ENCODE results near the gene NME7. TPM values are rescaled to one million over a fixed set of nuclear protein-coding genes. Genes with fewer than 3 reads are reported as not detected.

The NME7 gene
- total RNA-seq, 1 experiment from 2014 or later: 21.8 TPM

- POLR2A ChIA-PET: no interaction called here
- Histone ChIP-seq H3K4me3 (replicated peaks in 1 of 2; ENCODE audit: low read depth in 1 of 2, low read length in 2 of 2) (no peak overlapping the region), H3K79me2 (ENCODE audit: insufficient read depth, low read length) (no peaks in the 10 kb centered on the region), H3K9ac (ENCODE audit: low read length) (no peak overlapping the region), H4K20me1 (ENCODE audit: insufficient read depth) (no peaks in the 10 kb centered on the region), H3K27me3 (ENCODE audit: insufficient read depth, low read length) (no peaks in the 10 kb centered on the region), H3K36me3 (ENCODE audit: control insufficient read depth in 1 of 2, insufficient read depth in 2 of 2, low read length in 2 of 2) (peaks cover 27 to 33% of the 10 kb centered on the region in 2 experiments), H3K4me1 (ENCODE audit: control insufficient read depth in 1 of 2, insufficient read depth in 2 of 2, low read length in 2 of 2) (no peaks in the 10 kb centered on the region), H3K4me2 (ENCODE audit: low read length) (no peak overlapping the region), H3K27ac (ENCODE audit: low read depth, low read length) (no peak overlapping the region), H3K9me3 (ENCODE audit: control insufficient read depth in 1 of 2, insufficient read depth in 1 of 2, low read depth in 1 of 2, low read length in 2 of 2) (no peaks in the 10 kb centered on the region), H3K9me2 (ENCODE audit: insufficient read depth) (no peaks in the 10 kb centered on the region), H2AFZ (ENCODE audit: low read depth, low read length, poor library complexity, severe bottlenecking) (no peak overlapping the region)
- DNase-seq (ENCODE audit: low read depth, low spot score) (no peak), ATAC-seq (no peak)
- intact Hi-C loops (cut with micrococcal nuclease): no loop called here
- TF ChIP-seq CEBPB (IDR thresholded peaks at IDR 0.05; ENCODE audit: low read depth): no peak
- no peak for TF ChIP-seq POLR2A (IDR thresholded peaks at IDR 0.05; ENCODE audit: borderline replicate concordance, extremely low read depth, insufficient read depth, insufficient read length)
- TF ChIP-seq YY1 (IDR thresholded peaks at IDR 0.05; ENCODE audit: extremely low read depth, insufficient replicate concordance, low read depth, low read length): no peak
- no peak for TF ChIP-seq ZFX (IDR thresholded peaks at IDR 0.05)
- no peak for TF ChIP-seq EZH2phosphoT487 (IDR thresholded peaks at IDR 0.05; ENCODE audit: borderline replicate concordance)
- TF ChIP-seq SP1 (IDR thresholded peaks at IDR 0.05; ENCODE audit: low read depth): no peak
- TF ChIP-seq ELF1 (IDR thresholded peaks at IDR 0.05; ENCODE audit: borderline replicate concordance, low read depth): no peak
- TF ChIP-seq CTCF (IDR thresholded peaks at IDR 0.05 in 2 of 3, conservative IDR thresholded peaks at IDR 0.05 in 1 of 3; ENCODE audit: borderline replicate concordance in 1 of 3, insufficient read depth in 1 of 3, low read depth in 2 of 3, low read length in 2 of 3): no peak
- no peak for TF ChIP-seq JUND (IDR thresholded peaks at IDR 0.05)
- no peak for TF ChIP-seq EGR1 (IDR thresholded peaks at IDR 0.05; ENCODE audit: low read depth)
- TF ChIP-seq FOSL1 (IDR thresholded peaks at IDR 0.05; ENCODE audit: low read depth): no peak
- TF ChIP-seq CBX3 (IDR thresholded peaks at IDR 0.05; ENCODE audit: low read depth): no peak
- CTCF ChIA-PET: no interaction called here
- RAD21 ChIA-PET (ENCODE audit: low non-redundant PET in 1 of 2, low total read pairs in 2 of 2, uncharacterized antibody in 2 of 2, unreplicated experiment in 2 of 2): no interaction called here
- no TSS peak for BruUV-seq (replicated peaks)
These were observed 19.8 kb upstream of the NME7 start for GRCh38 chr1:169387399-169387798.
